Activated B cell treated with CpG ODN at 0.5 μM for 24 hours (primary cell): ENCODE measurements around the gene NOTCH3. TPM values are rescaled to one million over a fixed set of nuclear protein-coding genes. Genes with fewer than 3 reads are reported as not detected.
A peak's percentile ranks its signal among the peaks of the same experiment; 100 is the strongest.

ENCODE experiments used
- ATAC-seq: fragments of 200-7000 bp; cut with Tn5 transposase; one replicate; pipeline ENCODE4 v1.10.0; 2021; ENCODE audit warnings: low read depth, mild to moderate bottlenecking, moderate library complexity
- CTCF ChIA-PET: fragments of 350-600 bp; sonication (Branson Sonifier 250); formaldehyde crosslinking; loops from one replicate; lab custom pipeline; 2021; ENCODE audit warnings: antibody characterized with exemption; lab: Charles Lee
- POLR2A ChIA-PET: fragments of 350-600 bp; sonication (Branson Sonifier 250); formaldehyde crosslinking; loops from one replicate; lab custom pipeline; 2021; ENCODE audit warnings: antibody characterized with exemption; lab: Charles Lee
- DNase-seq: peaks from one replicate; pipeline ENCODE4 v3.0.0; 2022
- H3K27ac Mint-ChIP-seq: one replicate; pipeline ENCODE4 v1.8.0; 2020; ENCODE audit warnings: mixed read lengths
- H3K27me3 Mint-ChIP-seq: one replicate; pipeline ENCODE4 v1.8.0; 2021; ENCODE audit warnings: mixed read lengths
- H3K36me3 Mint-ChIP-seq: one replicate; pipeline ENCODE4 v1.8.0; 2021; ENCODE audit warnings: low read depth, mixed read lengths
- H3K4me1 Mint-ChIP-seq: one replicate; pipeline ENCODE4 v1.8.0; 2021; ENCODE audit warnings: mixed read lengths
- H3K4me3 Mint-ChIP-seq: one replicate; pipeline ENCODE4 v1.8.0; 2020; ENCODE audit warnings: mild to moderate bottlenecking, mixed read lengths
- H3K9me3 Mint-ChIP-seq: one replicate; pipeline ENCODE4 v1.8.0; 2020; ENCODE audit warnings: mixed read lengths
- CTCF ChIP-seq: fragments of 200-600 bp; IDR thresholded peaks from one replicate; pipeline ENCODE4 v1.8.0; 2022; ENCODE audit warnings: antibody characterized with exemption, mild to moderate bottlenecking
- intact Hi-C: fragments of 100-400 bp; cut with micrococcal nuclease; formaldehyde crosslinking; loops from one replicate; pipeline ENCODE4 v1.15.1; 2024
- total RNA-seq: library from RNA; stranded (reverse); gene quantifications from 2 replicates; pipeline ENCODE4 v1.2.3, GENCODE V29; 2022

NOTCH3 gene
- total RNA-seq, 1 donor from 2014 or later, result not detected

- ChIA-PET POLR2A (interaction anchor here (1.0 to 1.5 kb wide), 3 partner anchors 25 to 292 kb away, joined by 3 read pairs; no protein-coding TSS in a partner anchor), CTCF (interaction anchor here (1.3 kb wide), 1 partner anchor 25 kb away, joined by 3 read pairs; no protein-coding TSS in a partner anchor)
- no peak for TF ChIP-seq CTCF
- Mint-ChIP-seq H3K4me1 (peaks cover 17% of the 10 kb centered on the region), H3K27me3 (peaks cover 4% of the 10 kb centered on the region), H3K9me3 (no peaks in the 10 kb centered on the region), H3K27ac (no peak overlapping the region), H3K36me3 (peaks cover 16% of the 10 kb centered on the region), H3K4me3 (no peak overlapping the region)
- ATAC-seq (no peak), DNase-seq (no peak)
- intact Hi-C loops, result no loop called here
Measured at GRCh38 chr19:15126131-15126910, 74.5 kb downstream of the NOTCH3 start.

GRCh38 chr19:15125232-15126067 is 75.3 kb downstream of the NOTCH3 start:
- intact Hi-C loops, result loop anchor here (1.0 kb wide), 6 partner anchors 98 to 986 kb away; partner anchors contain the start of genes AKAP8 and RAB8A
- no peak for TF ChIP-seq CTCF
- ATAC-seq (peak; percentile 88), DNase-seq (peak; percentile 96)
- CTCF ChIA-PET, result interaction anchor here (1.3 kb wide), 1 partner anchor 24 kb away, joined by 3 read pairs; no protein-coding TSS in a partner anchor
- peaks cover 4% of the 10 kb centered on the region for H3K27me3 Mint-ChIP-seq
- peak overlapping the region; percentile 91 for H3K27ac Mint-ChIP-seq
- peak overlapping the region; percentile 95 for H3K4me3 Mint-ChIP-seq
- no peaks in the 10 kb centered on the region for H3K9me3 Mint-ChIP-seq
- peaks cover 25% of the 10 kb centered on the region for H3K36me3 Mint-ChIP-seq
- H3K4me1 Mint-ChIP-seq, result peaks cover 17% of the 10 kb centered on the region
- POLR2A ChIA-PET, result interaction anchor here (1.0 to 1.5 kb wide), 3 partner anchors 26 to 293 kb away, joined by 3 read pairs; no protein-coding TSS in a partner anchor

DNA sequence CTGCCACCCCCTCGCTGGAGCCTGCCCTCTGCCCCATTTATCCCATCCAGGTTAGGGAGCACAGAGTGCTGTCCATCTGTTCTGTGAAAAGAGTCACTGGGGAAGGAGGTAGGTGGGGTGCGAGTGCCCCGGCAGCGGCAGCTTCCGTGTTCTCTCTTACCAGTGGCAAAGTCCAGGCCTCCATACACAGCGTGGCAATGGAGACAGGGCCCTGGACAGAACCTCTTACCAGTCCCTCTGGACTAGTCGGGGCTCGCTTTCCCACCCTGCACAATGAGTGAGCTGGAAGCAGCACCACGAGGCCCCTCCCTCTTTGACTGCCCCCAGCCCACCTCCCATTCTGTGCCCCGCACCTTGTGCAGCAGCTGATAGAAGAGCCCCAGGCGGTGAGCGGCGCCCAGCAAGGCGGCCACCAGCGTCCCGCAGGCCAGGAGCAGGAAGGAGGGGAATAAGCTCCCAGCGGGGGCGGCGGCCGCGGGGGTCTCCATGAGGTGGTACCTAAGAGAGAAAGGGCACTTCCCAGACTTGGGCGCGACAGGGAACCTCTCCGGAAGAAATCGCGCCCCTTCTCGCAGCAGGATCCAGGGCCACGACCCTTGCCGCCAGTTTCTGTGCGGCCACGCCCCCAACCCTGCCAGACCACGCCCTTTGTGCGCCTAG is 76.1 kb downstream of the NOTCH3 start:
- H3K9me3 Mint-ChIP-seq, result no peaks in the 10 kb centered on the region
- intact Hi-C loops, result loop anchor here (1.0 kb wide), 6 partner anchors 99 to 987 kb away; partner anchors contain the start of genes AKAP8 and RAB8A
- no peak for TF ChIP-seq CTCF
- CTCF ChIA-PET, result no interaction called here
- peaks cover 4% of the 10 kb centered on the region for H3K27me3 Mint-ChIP-seq
- ATAC-seq (no peak), DNase-seq (no peak)
- peak overlapping the region; percentile 91 for H3K27ac Mint-ChIP-seq
- peaks cover 30% of the 10 kb centered on the region for H3K36me3 Mint-ChIP-seq
- peak overlapping the region; percentile 95 for H3K4me3 Mint-ChIP-seq
- peaks cover 17% of the 10 kb centered on the region for H3K4me1 Mint-ChIP-seq
- POLR2A ChIA-PET, result interaction anchor here (0.5 to 1.4 kb wide), 3 partner anchors 9 to 692 kb away, joined by 3 to 11 read pairs (median 3); no protein-coding TSS in a partner anchor

- ATAC-seq, result no peak
- Mint-ChIP-seq H3K4me1 (peaks cover 17% of the 10 kb centered on the region), H3K4me3 (peak overlapping the region; percentile 95), H3K27me3 (no peaks in the 10 kb centered on the region), H3K27ac (no peak overlapping the region), H3K36me3 (peaks cover 37% of the 10 kb centered on the region), H3K9me3 (no peaks in the 10 kb centered on the region)
- DNase-seq, result no peak
- ChIA-PET POLR2A (no interaction called here), CTCF (no interaction called here)
- intact Hi-C loops, result no loop called here
- no peak for TF ChIP-seq CTCF
Measured at GRCh38 chr19:15123900-15124299, 76.9 kb downstream of the NOTCH3 start.
